ENCODE data around the gene RNU4-1. TPM values are rescaled to one million over a fixed set of nuclear protein-coding genes. Genes with fewer than 3 reads are reported as not detected.

Gene RNU4-1
- total and polyA plus RNA-seq, 2 experiments from 2014 or later: 6.0 TPM; not detected in 1

GRCh38 chr12:120323772-120324171, 30.7 kb upstream of the RNU4-1 start:
- Histone ChIP-seq H3K27me3 (ENCODE audit: insufficient read depth) (no peaks in the 10 kb centered on the region), H3K27ac (ENCODE audit: low read depth) (no peak overlapping the region), H3K4me3 (no peak overlapping the region), H3K79me2 (replicated peaks; ENCODE audit: insufficient read depth) (no peaks in the 10 kb centered on the region), H3F3A (replicated peaks; ENCODE audit: low read depth) (no peaks in the 10 kb centered on the region), H4K20me1 (replicated peaks; ENCODE audit: insufficient read depth) (no peaks in the 10 kb centered on the region), H2AFZ (no peak overlapping the region), H3K36me3 (ENCODE audit: insufficient read depth) (no peaks in the 10 kb centered on the region), H3K9me2 (ENCODE audit: insufficient read depth) (no peaks in the 10 kb centered on the region), H3K4me2 (no peak overlapping the region), H3K4me1 (ENCODE audit: insufficient read depth) (no peaks in the 10 kb centered on the region)
- Mint-ChIP-seq H3K27ac (no peak overlapping the region), H3K4me1 (peaks cover 4% of the 10 kb centered on the region; the same call in 2 of the 3 replicates), H3K36me3 (ENCODE audit: low read depth) (no peaks in the 10 kb centered on the region), H3K9me3 (no peaks in the 10 kb centered on the region), H3K27me3 (ENCODE audit: insufficient read depth, low read depth, poor library complexity) (peaks cover 8% of the 10 kb centered on the region), H3K4me3 (no peak overlapping the region)
- ATAC-seq (no peak), DNase-seq (ENCODE audit: low spot score) (no peak)
- TF ChIP-seq STAT1 (IDR thresholded peaks at IDR 0.05; ENCODE audit: unreplicated experiment): no peak
- TF ChIP-seq NANOG (IDR thresholded peaks at IDR 0.05; ENCODE audit: borderline replicate concordance): no peak
- no peak for TF ChIP-seq ZNF114 (CRISPR knock-in tag; IDR thresholded peaks at IDR 0.05)
- TF ChIP-seq, protein P1, sequence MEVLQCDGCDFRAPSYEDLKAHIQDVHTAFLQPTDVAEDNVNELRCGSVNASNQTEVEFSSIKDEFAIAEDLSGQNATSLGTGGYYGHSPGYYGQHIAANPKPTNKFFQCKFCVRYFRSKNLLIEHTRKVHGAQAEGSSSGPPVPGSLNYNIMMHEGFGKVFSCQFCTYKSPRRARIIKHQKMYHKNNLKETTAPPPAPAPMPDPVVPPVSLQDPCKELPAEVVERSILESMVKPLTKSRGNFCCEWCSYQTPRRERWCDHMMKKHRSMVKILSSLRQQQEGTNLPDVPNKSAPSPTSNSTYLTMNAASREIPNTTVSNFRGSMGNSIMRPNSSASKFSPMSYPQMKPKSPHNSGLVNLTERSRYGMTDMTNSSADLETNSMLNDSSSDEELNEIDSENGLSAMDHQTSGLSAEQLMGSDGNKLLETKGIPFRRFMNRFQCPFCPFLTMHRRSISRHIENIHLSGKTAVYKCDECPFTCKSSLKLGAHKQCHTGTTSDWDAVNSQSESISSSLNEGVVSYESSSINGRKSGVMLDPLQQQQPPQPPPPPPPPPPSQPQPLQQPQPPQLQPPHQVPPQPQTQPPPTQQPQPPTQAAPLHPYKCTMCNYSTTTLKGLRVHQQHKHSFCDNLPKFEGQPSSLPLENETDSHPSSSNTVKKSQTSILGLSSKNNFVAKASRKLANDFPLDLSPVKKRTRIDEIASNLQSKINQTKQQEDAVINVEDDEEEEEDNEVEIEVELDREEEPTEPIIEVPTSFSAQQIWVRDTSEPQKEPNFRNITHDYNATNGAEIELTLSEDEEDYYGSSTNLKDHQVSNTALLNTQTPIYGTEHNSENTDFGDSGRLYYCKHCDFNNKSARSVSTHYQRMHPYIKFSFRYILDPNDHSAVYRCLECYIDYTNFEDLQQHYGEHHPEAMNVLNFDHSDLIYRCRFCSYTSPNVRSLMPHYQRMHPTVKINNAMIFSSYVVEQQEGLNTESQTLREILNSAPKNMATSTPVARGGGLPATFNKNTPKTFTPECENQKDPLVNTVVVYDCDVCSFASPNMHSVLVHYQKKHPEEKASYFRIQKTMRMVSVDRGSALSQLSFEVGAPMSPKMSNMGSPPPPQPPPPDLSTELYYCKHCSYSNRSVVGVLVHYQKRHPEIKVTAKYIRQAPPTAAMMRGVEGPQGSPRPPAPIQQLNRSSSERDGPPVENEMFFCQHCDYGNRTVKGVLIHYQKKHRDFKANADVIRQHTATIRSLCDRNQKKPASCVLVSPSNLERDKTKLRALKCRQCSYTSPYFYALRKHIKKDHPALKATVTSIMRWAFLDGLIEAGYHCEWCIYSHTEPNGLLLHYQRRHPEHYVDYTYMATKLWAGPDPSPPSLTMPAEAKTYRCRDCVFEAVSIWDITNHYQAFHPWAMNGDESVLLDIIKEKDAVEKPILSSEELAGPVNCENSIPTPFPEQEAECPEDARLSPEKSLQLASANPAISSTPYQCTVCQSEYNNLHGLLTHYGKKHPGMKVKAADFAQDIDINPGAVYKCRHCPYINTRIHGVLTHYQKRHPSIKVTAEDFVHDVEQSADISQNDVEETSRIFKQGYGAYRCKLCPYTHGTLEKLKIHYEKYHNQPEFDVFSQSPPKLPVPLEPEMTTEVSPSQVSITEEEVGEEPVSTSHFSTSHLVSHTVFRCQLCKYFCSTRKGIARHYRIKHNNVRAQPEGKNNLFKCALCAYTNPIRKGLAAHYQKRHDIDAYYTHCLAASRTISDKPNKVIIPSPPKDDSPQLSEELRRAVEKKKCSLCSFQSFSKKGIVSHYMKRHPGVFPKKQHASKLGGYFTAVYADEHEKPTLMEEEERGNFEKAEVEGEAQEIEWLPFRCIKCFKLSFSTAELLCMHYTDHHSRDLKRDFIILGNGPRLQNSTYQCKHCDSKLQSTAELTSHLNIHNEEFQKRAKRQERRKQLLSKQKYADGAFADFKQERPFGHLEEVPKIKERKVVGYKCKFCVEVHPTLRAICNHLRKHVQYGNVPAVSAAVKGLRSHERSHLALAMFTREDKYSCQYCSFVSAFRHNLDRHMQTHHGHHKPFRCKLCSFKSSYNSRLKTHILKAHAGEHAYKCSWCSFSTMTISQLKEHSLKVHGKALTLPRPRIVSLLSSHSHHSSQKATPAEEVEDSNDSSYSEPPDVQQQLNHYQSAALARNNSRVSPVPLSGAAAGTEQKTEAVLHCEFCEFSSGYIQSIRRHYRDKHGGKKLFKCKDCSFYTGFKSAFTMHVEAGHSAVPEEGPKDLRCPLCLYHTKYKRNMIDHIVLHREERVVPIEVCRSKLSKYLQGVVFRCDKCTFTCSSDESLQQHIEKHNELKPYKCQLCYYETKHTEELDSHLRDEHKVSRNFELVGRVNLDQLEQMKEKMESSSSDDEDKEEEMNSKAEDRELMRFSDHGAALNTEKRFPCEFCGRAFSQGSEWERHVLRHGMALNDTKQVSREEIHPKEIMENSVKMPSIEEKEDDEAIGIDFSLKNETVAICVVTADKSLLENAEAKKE (CRISPR knock-in tag; IDR thresholded peaks at IDR 0.05): no peak
- TF ChIP-seq EZH2 (IDR thresholded peaks at IDR 0.05; ENCODE audit: low read depth, unreplicated experiment): no peak
- TF ChIP-seq CREB1 (CRISPR knock-in tag; IDR thresholded peaks at IDR 0.05; ENCODE audit: low read depth): no peak
- no peak for TF ChIP-seq REST (IDR thresholded peaks at IDR 0.05; ENCODE audit: unreplicated experiment)

All from GM23338 (cell line).